ENCODE data around the gene KRTAP19-1.

DNA sequence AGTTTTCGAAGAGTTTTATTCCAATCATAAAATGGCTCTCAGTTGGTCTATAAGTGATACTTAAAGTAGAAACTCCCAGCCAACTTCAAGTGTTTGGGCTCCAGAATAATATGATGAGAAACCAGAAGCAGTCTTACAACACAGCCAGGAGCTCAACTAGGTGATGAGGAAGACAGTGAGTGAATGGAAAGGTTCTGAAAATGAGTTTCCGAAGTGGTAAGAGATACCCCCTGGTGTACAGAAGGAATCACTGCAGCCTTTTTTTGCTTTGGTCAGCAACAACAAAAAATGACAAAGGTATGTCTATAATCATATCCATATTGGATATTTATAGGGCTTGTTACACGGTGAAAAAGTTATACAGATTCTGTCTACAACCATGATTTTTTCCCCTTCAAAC is 16.5 kb downstream of the KRTAP19-1 start:
- TF ChIP-seq, protein P1, sequence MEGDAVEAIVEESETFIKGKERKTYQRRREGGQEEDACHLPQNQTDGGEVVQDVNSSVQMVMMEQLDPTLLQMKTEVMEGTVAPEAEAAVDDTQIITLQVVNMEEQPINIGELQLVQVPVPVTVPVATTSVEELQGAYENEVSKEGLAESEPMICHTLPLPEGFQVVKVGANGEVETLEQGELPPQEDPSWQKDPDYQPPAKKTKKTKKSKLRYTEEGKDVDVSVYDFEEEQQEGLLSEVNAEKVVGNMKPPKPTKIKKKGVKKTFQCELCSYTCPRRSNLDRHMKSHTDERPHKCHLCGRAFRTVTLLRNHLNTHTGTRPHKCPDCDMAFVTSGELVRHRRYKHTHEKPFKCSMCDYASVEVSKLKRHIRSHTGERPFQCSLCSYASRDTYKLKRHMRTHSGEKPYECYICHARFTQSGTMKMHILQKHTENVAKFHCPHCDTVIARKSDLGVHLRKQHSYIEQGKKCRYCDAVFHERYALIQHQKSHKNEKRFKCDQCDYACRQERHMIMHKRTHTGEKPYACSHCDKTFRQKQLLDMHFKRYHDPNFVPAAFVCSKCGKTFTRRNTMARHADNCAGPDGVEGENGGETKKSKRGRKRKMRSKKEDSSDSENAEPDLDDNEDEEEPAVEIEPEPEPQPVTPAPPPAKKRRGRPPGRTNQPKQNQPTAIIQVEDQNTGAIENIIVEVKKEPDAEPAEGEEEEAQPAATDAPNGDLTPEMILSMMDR (IDR thresholded peaks at IDR 0.05) = peak in 6 of 12 donors; percentile 13 to 48 (median 40)
- TF ChIP-seq POLR2A (IDR thresholded peaks at IDR 0.05) = no peak

Data from heart left ventricle (tissue), 13 donors.